ENCODE measurements around the gene SWT1.
"Not testable (repeated sequence)": the region's sequence is repeated elsewhere in the genome, so short reads cannot be mapped to it uniquely, and the experiment has no call there.

DNA sequence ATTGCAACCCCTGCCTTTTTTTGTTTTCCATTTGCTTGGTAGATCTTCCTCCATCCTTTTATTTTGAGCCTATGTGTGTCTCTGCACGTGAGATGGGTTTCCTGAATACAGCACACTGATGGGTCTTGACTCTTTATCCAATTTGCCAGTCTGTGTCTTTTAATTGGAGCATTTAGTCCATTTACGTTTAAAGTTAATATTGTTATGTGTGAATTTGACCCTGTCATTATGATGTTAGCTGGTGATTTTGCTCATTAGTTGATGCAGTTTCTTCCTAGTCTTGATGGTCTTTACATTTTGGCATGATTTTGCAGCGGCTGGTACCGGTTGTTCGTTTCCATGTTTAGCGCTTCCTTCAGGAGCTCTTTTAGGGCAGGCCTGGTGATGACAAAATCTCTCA lies 98.6 kb downstream of the SWT1 start:
- TF ChIP-seq, protein P1, sequence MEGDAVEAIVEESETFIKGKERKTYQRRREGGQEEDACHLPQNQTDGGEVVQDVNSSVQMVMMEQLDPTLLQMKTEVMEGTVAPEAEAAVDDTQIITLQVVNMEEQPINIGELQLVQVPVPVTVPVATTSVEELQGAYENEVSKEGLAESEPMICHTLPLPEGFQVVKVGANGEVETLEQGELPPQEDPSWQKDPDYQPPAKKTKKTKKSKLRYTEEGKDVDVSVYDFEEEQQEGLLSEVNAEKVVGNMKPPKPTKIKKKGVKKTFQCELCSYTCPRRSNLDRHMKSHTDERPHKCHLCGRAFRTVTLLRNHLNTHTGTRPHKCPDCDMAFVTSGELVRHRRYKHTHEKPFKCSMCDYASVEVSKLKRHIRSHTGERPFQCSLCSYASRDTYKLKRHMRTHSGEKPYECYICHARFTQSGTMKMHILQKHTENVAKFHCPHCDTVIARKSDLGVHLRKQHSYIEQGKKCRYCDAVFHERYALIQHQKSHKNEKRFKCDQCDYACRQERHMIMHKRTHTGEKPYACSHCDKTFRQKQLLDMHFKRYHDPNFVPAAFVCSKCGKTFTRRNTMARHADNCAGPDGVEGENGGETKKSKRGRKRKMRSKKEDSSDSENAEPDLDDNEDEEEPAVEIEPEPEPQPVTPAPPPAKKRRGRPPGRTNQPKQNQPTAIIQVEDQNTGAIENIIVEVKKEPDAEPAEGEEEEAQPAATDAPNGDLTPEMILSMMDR (conservative IDR thresholded peaks at IDR 0.05): not testable (repeated sequence)
- TF ChIP-seq ZFX (IDR thresholded peaks at IDR 0.05): not testable (repeated sequence)
